Measurements from ENCODE around the gene GPR89B.
"Not testable (repeated sequence)": the region's sequence is repeated elsewhere in the genome, so short reads cannot be mapped to it uniquely, and the experiment has no call there.

Gene GPR89B

DNA sequence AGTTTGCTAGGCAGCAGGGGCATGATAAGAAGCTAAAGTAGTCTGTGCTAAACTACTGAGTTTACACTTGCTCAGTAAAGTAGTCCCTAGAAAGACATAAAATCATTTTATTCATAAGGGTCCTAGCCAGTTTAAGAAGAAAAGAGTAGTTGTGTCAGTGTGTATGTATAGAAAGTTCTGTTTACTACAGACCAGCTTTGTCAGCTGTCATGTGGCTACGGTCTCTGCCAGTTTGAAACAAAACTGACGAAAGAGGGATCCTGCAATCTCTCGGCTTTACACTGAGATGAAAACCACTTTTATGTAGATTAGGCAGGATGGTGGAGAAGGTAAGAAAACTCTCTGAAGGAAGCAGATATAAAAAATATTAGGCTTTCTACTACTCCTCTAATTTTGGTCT, 7.1 kb downstream of the GPR89B start:
- H2BK12ac ChIP-seq (ENCODE audit: low read length); H3K9me3 ChIP-seq (ENCODE audit: insufficient read depth, low read depth, low read length); DNase-seq; H2BK120ac ChIP-seq (ENCODE audit: insufficient read depth, low read length, poor library complexity); H3K18ac ChIP-seq (ENCODE audit: low read length); H3K4ac ChIP-seq (ENCODE audit: low read depth, low read length); H3K9ac ChIP-seq (ENCODE audit: low read length); H4K91ac ChIP-seq (ENCODE audit: low read depth, low read length); H3K36me3 ChIP-seq (ENCODE audit: control insufficient read depth in 1 of 2, insufficient read depth in 2 of 2, low read length in 2 of 2); H4K8ac ChIP-seq (ENCODE audit: low read depth, low read length); H3K23ac ChIP-seq (ENCODE audit: low read length); H3K79me1 ChIP-seq (ENCODE audit: low read length); H3K4me1 ChIP-seq (ENCODE audit: control insufficient read depth in 1 of 2, insufficient read depth in 2 of 2, low read length in 2 of 2); H3K79me2 ChIP-seq (ENCODE audit: control insufficient read depth, insufficient read depth, low read length, poor library complexity); H4K12ac ChIP-seq (ENCODE audit: low read depth, low read length); H3K27ac ChIP-seq (ENCODE audit: low read depth, low read length); H3K4me2 ChIP-seq (ENCODE audit: low read length); H2AFZ ChIP-seq (ENCODE audit: insufficient read depth, low read length, poor library complexity); H2BK5ac ChIP-seq (ENCODE audit: low read depth, low read length, poor library complexity); H2AK5ac ChIP-seq (ENCODE audit: low read length); H3K4me3 ChIP-seq (ENCODE audit: low read depth, low read length); H3K27me3 ChIP-seq (ENCODE audit: insufficient read depth, low read length); H3K14ac ChIP-seq (ENCODE audit: low read length): not testable (repeated sequence)
- no CpG with 5 or more reads among the region's 3 CpGs for WGBS (ENCODE audit: extremely low coverage, insufficient coverage, insufficient read length)

DNA sequence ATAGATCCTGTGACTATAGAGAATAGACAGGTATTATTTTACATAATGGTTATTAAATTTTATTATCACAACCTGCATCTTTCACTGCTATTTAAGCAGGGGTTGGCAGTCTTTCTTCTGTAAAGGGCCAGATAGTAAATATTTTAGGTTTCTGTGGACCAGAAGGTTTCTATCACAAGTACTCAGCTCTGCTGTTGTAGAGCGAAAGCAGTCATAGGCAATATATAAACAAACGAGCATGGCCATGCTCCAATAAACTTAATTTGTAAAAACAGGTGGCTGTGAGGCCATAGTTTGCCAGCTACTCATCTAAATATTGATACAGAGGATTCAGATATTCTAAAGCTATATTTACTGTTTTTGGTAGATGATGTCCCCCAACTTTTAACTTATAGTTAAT, 12.2 kb downstream of the GPR89B start:
- not testable (repeated sequence) for H3K79me2 ChIP-seq (ENCODE audit: control insufficient read depth, insufficient read depth, low read length, poor library complexity); H3K27me3 ChIP-seq (ENCODE audit: insufficient read depth, low read length); DNase-seq; H2AFZ ChIP-seq (ENCODE audit: insufficient read depth, low read length, poor library complexity); H4K12ac ChIP-seq (ENCODE audit: low read depth, low read length); H2BK5ac ChIP-seq (ENCODE audit: low read depth, low read length, poor library complexity); H3K79me1 ChIP-seq (ENCODE audit: low read length); H2AK5ac ChIP-seq (ENCODE audit: low read length); H4K91ac ChIP-seq (ENCODE audit: low read depth, low read length); H3K9me3 ChIP-seq (ENCODE audit: insufficient read depth, low read depth, low read length); H3K4me3 ChIP-seq (ENCODE audit: low read depth, low read length); H3K36me3 ChIP-seq (ENCODE audit: control insufficient read depth in 1 of 2, insufficient read depth in 2 of 2, low read length in 2 of 2); H3K18ac ChIP-seq (ENCODE audit: low read length); H3K14ac ChIP-seq (ENCODE audit: low read length); H3K4me2 ChIP-seq (ENCODE audit: low read length); H4K8ac ChIP-seq (ENCODE audit: low read depth, low read length); H3K23ac ChIP-seq (ENCODE audit: low read length); H3K9ac ChIP-seq (ENCODE audit: low read length); H3K27ac ChIP-seq (ENCODE audit: low read depth, low read length); H2BK120ac ChIP-seq (ENCODE audit: insufficient read depth, low read length, poor library complexity); H3K4ac ChIP-seq (ENCODE audit: low read depth, low read length); H2BK12ac ChIP-seq (ENCODE audit: low read length); H3K4me1 ChIP-seq (ENCODE audit: control insufficient read depth in 1 of 2, insufficient read depth in 2 of 2, low read length in 2 of 2)
- no CpG with 5 or more reads among the region's 2 CpGs for WGBS (ENCODE audit: extremely low coverage, insufficient coverage, insufficient read length)

GRCh38 chr1:147942563-147942962, 14.3 kb downstream of the GPR89B start:
- not testable (repeated sequence) for H3K18ac ChIP-seq (ENCODE audit: low read length); H2AFZ ChIP-seq (ENCODE audit: insufficient read depth, low read length, poor library complexity); H2BK5ac ChIP-seq (ENCODE audit: low read depth, low read length, poor library complexity); H4K8ac ChIP-seq (ENCODE audit: low read depth, low read length); H3K4me2 ChIP-seq (ENCODE audit: low read length); H3K4me1 ChIP-seq (ENCODE audit: control insufficient read depth in 1 of 2, insufficient read depth in 2 of 2, low read length in 2 of 2); H3K4ac ChIP-seq (ENCODE audit: low read depth, low read length); H3K23ac ChIP-seq (ENCODE audit: low read length); H3K36me3 ChIP-seq (ENCODE audit: control insufficient read depth in 1 of 2, insufficient read depth in 2 of 2, low read length in 2 of 2); DNase-seq; H4K91ac ChIP-seq (ENCODE audit: low read depth, low read length); H2BK120ac ChIP-seq (ENCODE audit: insufficient read depth, low read length, poor library complexity); H3K9ac ChIP-seq (ENCODE audit: low read length); H3K27ac ChIP-seq (ENCODE audit: low read depth, low read length); H3K4me3 ChIP-seq (ENCODE audit: low read depth, low read length); H4K12ac ChIP-seq (ENCODE audit: low read depth, low read length); H2AK5ac ChIP-seq (ENCODE audit: low read length); H3K79me2 ChIP-seq (ENCODE audit: control insufficient read depth, insufficient read depth, low read length, poor library complexity); H2BK12ac ChIP-seq (ENCODE audit: low read length); H3K79me1 ChIP-seq (ENCODE audit: low read length); H3K9me3 ChIP-seq (ENCODE audit: insufficient read depth, low read depth, low read length); H3K27me3 ChIP-seq (ENCODE audit: insufficient read depth, low read length); H3K14ac ChIP-seq (ENCODE audit: low read length)
- WGBS (ENCODE audit: extremely low coverage, insufficient coverage, insufficient read length): no CpG with 5 or more reads among the region's 1 CpG

- H4K91ac ChIP-seq (ENCODE audit: low read depth, low read length): not testable (repeated sequence)
These were observed 21.3 kb downstream of the GPR89B start for GRCh38 chr1:147949517-147949916.

More at GRCh38 chr1:147949517-147949916, 21.3 kb downstream of the GPR89B start:
- WGBS (ENCODE audit: extremely low coverage, insufficient coverage, insufficient read length): no CpG with 5 or more reads among the region's 35 CpGs
- not testable (repeated sequence) for H3K23ac ChIP-seq (ENCODE audit: low read length); H3K27me3 ChIP-seq (ENCODE audit: insufficient read depth, low read length); H3K18ac ChIP-seq (ENCODE audit: low read length); H3K4me1 ChIP-seq (ENCODE audit: control insufficient read depth in 1 of 2, insufficient read depth in 2 of 2, low read length in 2 of 2); H4K8ac ChIP-seq (ENCODE audit: low read depth, low read length); H3K9me3 ChIP-seq (ENCODE audit: insufficient read depth, low read depth, low read length); H3K79me2 ChIP-seq (ENCODE audit: control insufficient read depth, insufficient read depth, low read length, poor library complexity); DNase-seq; H2BK12ac ChIP-seq (ENCODE audit: low read length); H2AFZ ChIP-seq (ENCODE audit: insufficient read depth, low read length, poor library complexity); H2AK5ac ChIP-seq (ENCODE audit: low read length); H3K9ac ChIP-seq (ENCODE audit: low read length); H2BK120ac ChIP-seq (ENCODE audit: insufficient read depth, low read length, poor library complexity); H3K27ac ChIP-seq (ENCODE audit: low read depth, low read length); H3K36me3 ChIP-seq (ENCODE audit: control insufficient read depth in 1 of 2, insufficient read depth in 2 of 2, low read length in 2 of 2); H2BK5ac ChIP-seq (ENCODE audit: low read depth, low read length, poor library complexity); H4K12ac ChIP-seq (ENCODE audit: low read depth, low read length); H3K4me3 ChIP-seq (ENCODE audit: low read depth, low read length); H3K4me2 ChIP-seq (ENCODE audit: low read length); H3K79me1 ChIP-seq (ENCODE audit: low read length); H3K4ac ChIP-seq (ENCODE audit: low read depth, low read length); H3K14ac ChIP-seq (ENCODE audit: low read length)
